ENCODE results near the gene RAB7A. TPM values are rescaled to one million over a fixed set of nuclear protein-coding genes. Genes with fewer than 3 reads are reported as not detected.

Gene RAB7A
- total RNA-seq, 4 donors from 2014 or later = 45.0 to 121 (median 101) TPM

DNA sequence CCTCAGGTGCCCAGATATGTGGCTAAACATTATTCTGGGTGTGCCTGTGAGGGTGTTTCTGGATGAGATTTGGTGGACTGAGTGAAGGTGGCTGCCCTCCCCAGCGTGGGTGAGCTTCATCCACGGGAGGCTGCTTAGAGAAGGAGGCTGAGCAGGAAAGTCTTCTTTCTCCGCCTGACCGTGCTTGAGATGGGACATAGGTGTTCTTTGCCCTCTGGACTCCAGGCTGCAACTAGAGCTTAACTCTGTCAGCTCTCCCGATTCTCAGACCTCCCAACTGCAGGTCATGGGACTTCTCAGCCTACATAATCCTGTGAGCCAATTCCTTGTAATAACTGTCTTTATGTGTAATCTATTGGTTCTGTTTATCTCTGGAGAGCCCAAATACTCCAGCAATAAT, 34.1 kb downstream of the RAB7A start:
- no peak for TF ChIP-seq POLR2A (IDR thresholded peaks at IDR 0.05)
- no peak for TF ChIP-seq EP300 (IDR thresholded peaks at IDR 0.05; ENCODE audit: low read depth)
- no peak for TF ChIP-seq POLR2AphosphoS5 (IDR thresholded peaks at IDR 0.05)
- TF ChIP-seq, protein P1, sequence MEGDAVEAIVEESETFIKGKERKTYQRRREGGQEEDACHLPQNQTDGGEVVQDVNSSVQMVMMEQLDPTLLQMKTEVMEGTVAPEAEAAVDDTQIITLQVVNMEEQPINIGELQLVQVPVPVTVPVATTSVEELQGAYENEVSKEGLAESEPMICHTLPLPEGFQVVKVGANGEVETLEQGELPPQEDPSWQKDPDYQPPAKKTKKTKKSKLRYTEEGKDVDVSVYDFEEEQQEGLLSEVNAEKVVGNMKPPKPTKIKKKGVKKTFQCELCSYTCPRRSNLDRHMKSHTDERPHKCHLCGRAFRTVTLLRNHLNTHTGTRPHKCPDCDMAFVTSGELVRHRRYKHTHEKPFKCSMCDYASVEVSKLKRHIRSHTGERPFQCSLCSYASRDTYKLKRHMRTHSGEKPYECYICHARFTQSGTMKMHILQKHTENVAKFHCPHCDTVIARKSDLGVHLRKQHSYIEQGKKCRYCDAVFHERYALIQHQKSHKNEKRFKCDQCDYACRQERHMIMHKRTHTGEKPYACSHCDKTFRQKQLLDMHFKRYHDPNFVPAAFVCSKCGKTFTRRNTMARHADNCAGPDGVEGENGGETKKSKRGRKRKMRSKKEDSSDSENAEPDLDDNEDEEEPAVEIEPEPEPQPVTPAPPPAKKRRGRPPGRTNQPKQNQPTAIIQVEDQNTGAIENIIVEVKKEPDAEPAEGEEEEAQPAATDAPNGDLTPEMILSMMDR (IDR thresholded peaks at IDR 0.05) = no peak
- intact Hi-C loops (cut with DNase I; ENCODE audit: low total_unique reads) (no loop called here), in situ Hi-C loops (cut with MboI; ENCODE audit: low pct_ligation_motif_present in 1 of 4, low pct_unique_long_range_greater_than_20kb in 1 of 4, low sequenced_read_pairs in 3 of 4) (no loop called here)
- peaks cover 4 to 41% (median 18%) of the 10 kb centered on the region in 4 donors for H3K4me1 ChIP-seq
- H3K27me3 ChIP-seq = no peaks in the 10 kb centered on the region
- no peak overlapping the region for H3K4me3 ChIP-seq
- no peaks in the 10 kb centered on the region for H3K36me3 ChIP-seq
- peak overlapping the region; percentile 4 to 57 (median 20) for H3K27ac ChIP-seq
- no peaks in the 10 kb centered on the region for H3K9me3 ChIP-seq
- DNase-seq = no peak
- 80 to 90% methylated on average over 1 to 5 of the region's 5 CpGs for WGBS, 2 donors (ENCODE audit: low coverage in 1 of 2)

DNA sequence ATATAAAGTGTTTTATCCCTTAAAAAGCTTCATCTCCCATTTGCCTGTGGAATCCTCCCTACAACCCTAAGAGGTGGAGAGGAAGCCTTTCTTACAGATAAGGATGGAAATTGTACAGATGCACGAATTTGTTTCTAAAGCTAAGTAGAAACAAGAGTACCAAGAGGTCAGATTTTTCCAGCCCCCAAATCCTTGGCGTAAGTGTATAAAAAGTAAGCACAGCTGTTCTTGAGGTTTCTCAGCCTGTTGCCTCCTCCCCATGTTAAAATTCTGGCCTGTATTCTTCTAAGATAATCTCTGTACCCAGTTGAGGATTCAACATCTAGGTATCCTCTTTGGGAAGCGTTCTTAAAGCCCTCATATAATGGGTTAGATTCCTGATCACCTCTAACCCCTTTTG, 34.9 kb downstream of the RAB7A start:
- Histone ChIP-seq H3K9me3 (no peaks in the 10 kb centered on the region), H3K4me3 (no peak overlapping the region), H3K36me3 (no peaks in the 10 kb centered on the region), H3K27ac (peak overlapping the region in 2 of 4 donors; percentile 20 to 57), H3K4me1 (peaks cover 4 to 41% (median 18%) of the 10 kb centered on the region in 4 donors), H3K27me3 (no peaks in the 10 kb centered on the region)
- intact Hi-C loops (cut with DNase I; ENCODE audit: low total_unique reads) (no loop called here), in situ Hi-C loops (cut with MboI; ENCODE audit: low pct_ligation_motif_present in 1 of 4, low pct_unique_long_range_greater_than_20kb in 1 of 4, low sequenced_read_pairs in 3 of 4) (no loop called here)
- TF ChIP-seq, protein P1 (IDR thresholded peaks at IDR 0.05) = no peak
- no peak for TF ChIP-seq POLR2AphosphoS5 (IDR thresholded peaks at IDR 0.05)
- no peak for TF ChIP-seq POLR2A (IDR thresholded peaks at IDR 0.05)
- no peak for TF ChIP-seq EP300 (IDR thresholded peaks at IDR 0.05; ENCODE audit: low read depth)
- DNase-seq = no peak
- 85 to 87% methylated on average over 3 of the region's 3 CpGs for WGBS, 2 donors (ENCODE audit: low coverage in 1 of 2)

DNA sequence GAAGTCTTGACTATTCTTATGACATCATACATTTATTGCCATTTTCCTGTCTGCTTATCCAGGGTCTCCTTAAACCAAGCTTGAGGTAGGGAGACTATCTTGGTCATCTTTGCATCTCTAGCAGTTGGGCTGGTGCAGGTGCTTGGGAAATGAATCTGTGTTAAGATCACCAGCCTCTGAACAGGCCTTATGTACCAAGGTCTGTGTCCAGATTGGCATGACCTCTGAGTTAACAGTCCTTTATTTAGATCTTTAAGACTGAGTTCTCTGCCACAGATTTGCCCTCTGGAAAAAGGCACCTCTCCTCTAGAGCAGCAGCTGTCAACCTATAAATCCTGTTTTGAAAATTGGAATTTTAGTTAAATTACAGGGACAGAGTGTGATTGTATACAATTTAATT, 35.4 kb downstream of the RAB7A start:
- TF ChIP-seq, protein P1 (IDR thresholded peaks at IDR 0.05) = no peak
- TF ChIP-seq POLR2AphosphoS5 (IDR thresholded peaks at IDR 0.05) = no peak
- TF ChIP-seq EP300 (IDR thresholded peaks at IDR 0.05; ENCODE audit: low read depth) = no peak
- no peak for TF ChIP-seq POLR2A (IDR thresholded peaks at IDR 0.05)
- intact Hi-C loops (cut with DNase I; ENCODE audit: low total_unique reads) (no loop called here), in situ Hi-C loops (cut with MboI; ENCODE audit: low pct_ligation_motif_present in 1 of 4, low pct_unique_long_range_greater_than_20kb in 1 of 4, low sequenced_read_pairs in 3 of 4) (no loop called here)
- H3K27ac ChIP-seq = no peak overlapping the region
- no peak for DNase-seq
- no peaks in the 10 kb centered on the region for H3K27me3 ChIP-seq
- no peaks in the 10 kb centered on the region for H3K36me3 ChIP-seq
- H3K4me1 ChIP-seq = peaks cover 4 to 42% (median 19%) of the 10 kb centered on the region in 4 donors
- H3K9me3 ChIP-seq = no peaks in the 10 kb centered on the region
- H3K4me3 ChIP-seq = no peak overlapping the region

DNA sequence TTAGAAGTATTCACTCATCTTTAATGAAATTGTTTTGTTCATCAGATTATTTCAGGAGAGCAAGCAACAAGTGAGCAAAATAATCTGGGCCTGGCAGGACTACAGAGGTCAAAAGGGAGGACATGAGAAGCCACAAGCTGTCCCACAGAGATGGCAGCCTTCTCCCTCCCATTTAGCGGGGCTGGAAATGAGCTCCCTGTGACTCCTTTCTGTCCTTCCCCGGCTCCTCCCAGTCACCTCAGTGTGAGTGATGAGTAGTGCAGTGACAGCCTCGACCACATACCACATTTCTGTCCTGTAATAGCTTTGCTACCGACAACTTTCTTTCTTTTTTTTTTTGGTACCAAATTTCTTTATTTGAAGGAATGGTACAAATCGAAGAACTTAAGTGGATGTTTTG, 38.0 kb downstream of the RAB7A start:
- DNase-seq = no peak
- no peak for TF ChIP-seq EP300 (IDR thresholded peaks at IDR 0.05; ENCODE audit: low read depth)
- peaks cover 7 to 52% (median 26%) of the 10 kb centered on the region in 4 donors for H3K4me1 ChIP-seq
- H3K36me3 ChIP-seq = no peaks in the 10 kb centered on the region
- H3K27ac ChIP-seq = no peak overlapping the region
- H3K27me3 ChIP-seq = no peaks in the 10 kb centered on the region
- 85 to 100% methylated on average over 1 to 5 of the region's 5 CpGs for WGBS, 2 donors (ENCODE audit: low coverage in 1 of 2)
- no peaks in the 10 kb centered on the region for H3K9me3 ChIP-seq
- intact Hi-C loops (cut with DNase I; ENCODE audit: low total_unique reads) = no loop called here
- H3K4me3 ChIP-seq = no peak overlapping the region
- in situ Hi-C loops (cut with MboI; ENCODE audit: low pct_ligation_motif_present in 1 of 4, low pct_unique_long_range_greater_than_20kb in 1 of 4, low sequenced_read_pairs in 3 of 4) = no loop called here

DNA sequence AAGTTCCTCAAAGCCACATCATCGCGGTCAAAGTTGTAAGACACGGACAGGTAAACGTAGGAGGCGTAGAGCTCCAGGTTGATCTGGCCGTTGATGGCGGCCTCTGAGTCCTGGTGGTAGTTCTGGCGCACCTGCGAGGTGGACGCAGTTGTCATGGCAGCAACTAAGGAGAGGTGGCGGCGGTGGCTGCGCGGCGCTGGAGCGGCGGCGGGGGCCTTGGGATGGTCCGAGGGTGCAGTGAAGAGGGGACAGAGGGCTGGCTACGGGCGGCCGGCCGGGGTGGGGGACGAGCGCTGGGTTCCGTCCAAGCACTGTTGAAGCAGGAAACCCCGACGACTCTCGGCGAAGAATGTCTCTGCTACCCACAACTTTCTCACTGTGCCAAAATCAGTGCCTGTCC, 38.9 kb downstream of the RAB7A start:
- 98 to 100% methylated on average over 4 to 30 of the region's 30 CpGs for WGBS, 2 donors (ENCODE audit: low coverage in 1 of 2)
- TF ChIP-seq POLR2A (IDR thresholded peaks at IDR 0.05) (no peak), EP300 (IDR thresholded peaks at IDR 0.05; ENCODE audit: low read depth) (no peak), POLR2AphosphoS5 (IDR thresholded peaks at IDR 0.05) (no peak)
- TF ChIP-seq, protein P1 (IDR thresholded peaks at IDR 0.05) = no peak
- in situ Hi-C loops (cut with MboI; ENCODE audit: low pct_ligation_motif_present in 1 of 4, low pct_unique_long_range_greater_than_20kb in 1 of 4, low sequenced_read_pairs in 3 of 4) = no loop called here
- intact Hi-C loops (cut with DNase I; ENCODE audit: low total_unique reads) = no loop called here
- Histone ChIP-seq H3K9me3 (no peaks in the 10 kb centered on the region), H3K4me3 (no peak overlapping the region), H3K4me1 (peaks cover 7 to 51% (median 24%) of the 10 kb centered on the region in 4 donors), H3K36me3 (no peaks in the 10 kb centered on the region), H3K27ac (no peak overlapping the region), H3K27me3 (no peaks in the 10 kb centered on the region)
- DNase-seq = no peak
